ENCODE results near the gene SMYD3. TPM values are rescaled to one million over a fixed set of nuclear protein-coding genes. Genes with fewer than 3 reads are reported as not detected.
"Not testable (repeated sequence)": the region's sequence is repeated elsewhere in the genome, so short reads cannot be mapped to it uniquely, and the experiment has no call there.

The SMYD3 gene
- total and polyA plus RNA-seq, 2 donors (not counting 3 experiments of a cell fraction or from before 2014, with no cell fraction given): 16.0 to 32.1 TPM

- no TSS peak for BruUV-seq (replicated peaks)
- dilution Hi-C loops (cut with MboI; ENCODE audit: extremely low pct_ligation_motif_present, low sequenced_read_pairs): no loop called here
- POLR2A ChIA-PET: no interaction called here
Measured at GRCh38 chr1:246072456-246072955, 434.6 kb downstream of the SMYD3 start.

DNA sequence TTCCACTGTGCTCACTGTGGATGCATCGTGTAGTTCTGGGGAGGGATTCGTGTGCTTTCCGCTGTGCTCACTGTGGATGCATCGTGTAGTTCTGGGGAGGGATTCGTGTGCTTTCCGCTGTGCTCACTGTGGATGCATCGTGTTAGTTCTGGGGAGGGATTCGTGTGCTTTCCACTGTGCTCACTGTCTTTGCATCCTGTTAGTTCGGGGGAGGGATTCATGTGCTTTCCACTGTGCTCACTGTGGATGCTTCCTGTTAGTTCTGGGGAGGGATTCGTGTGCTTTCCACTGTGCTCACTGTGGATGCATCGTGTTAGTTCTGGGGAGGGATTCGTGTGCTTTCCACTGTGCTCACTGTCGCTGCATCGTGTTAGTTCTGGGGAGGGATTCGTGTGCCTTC is 435.1 kb downstream of the SMYD3 start:
- BruUV-seq (replicated peaks); H3K9ac ChIP-seq (replicated peaks; ENCODE audit: extremely low read depth, insufficient read depth, low read length); H3K4me3 ChIP-seq (replicated peaks in 1 of 3; ENCODE audit: insufficient read depth in 1 of 3, low read depth in 1 of 3, low read length in 3 of 3); H3K79me2 ChIP-seq (ENCODE audit: control insufficient read depth, insufficient read depth, low read length); H2AFZ ChIP-seq (ENCODE audit: low read depth, low read length); H3K27ac ChIP-seq (ENCODE audit: insufficient read depth, low read depth, low read length); H3K9me3 ChIP-seq (replicated peaks; ENCODE audit: control insufficient read depth, insufficient read depth, low read length); H3K4me1 ChIP-seq (ENCODE audit: control insufficient read depth, extremely low read depth, insufficient read depth, low read length); H3K9me1 ChIP-seq (replicated peaks; ENCODE audit: control insufficient read depth, extremely low read depth, insufficient read depth, low read length); H3K27me3 ChIP-seq (ENCODE audit: control insufficient read depth in 2 of 2, insufficient read depth in 2 of 2, low read length in 2 of 2); H3K36me3 ChIP-seq (ENCODE audit: control insufficient read depth in 2 of 2, extremely low read depth in 1 of 2, insufficient read depth in 2 of 2, low read length in 2 of 2); POLR2A ChIA-PET; H4K20me1 ChIP-seq (replicated peaks; ENCODE audit: control insufficient read depth, extremely low read depth, insufficient read depth, low read length); dilution Hi-C loops (cut with MboI; ENCODE audit: extremely low pct_ligation_motif_present, low sequenced_read_pairs); H3K4me2 ChIP-seq (ENCODE audit: insufficient read depth, low read length); FAIRE-seq; intact Hi-C loops (cut with micrococcal nuclease): not testable (repeated sequence)
- CTCF ChIA-PET: interaction anchor here (1.0 kb wide), 1 partner anchor 10 kb away, joined by 3 read pairs; no protein-coding TSS in a partner anchor
- peak; percentile 26 for DNase-seq (ENCODE audit: low read depth, low spot score)

More at GRCh38 chr1:246072456-246072955, 434.6 kb downstream of the SMYD3 start:
- DNase-seq (ENCODE audit: low read depth, low spot score) (no peak), FAIRE-seq (no peak)
- Histone ChIP-seq H2AFZ (ENCODE audit: low read depth, low read length) (no peak overlapping the region), H3K9ac (replicated peaks; ENCODE audit: extremely low read depth, insufficient read depth, low read length) (no peak overlapping the region), H3K4me2 (ENCODE audit: insufficient read depth, low read length) (no peak overlapping the region), H3K27ac (ENCODE audit: insufficient read depth, low read depth, low read length) (no peak overlapping the region), H3K79me2 (ENCODE audit: control insufficient read depth, insufficient read depth, low read length) (no peaks in the 10 kb centered on the region), H3K4me1 (ENCODE audit: control insufficient read depth, extremely low read depth, insufficient read depth, low read length) (no peaks in the 10 kb centered on the region), H4K20me1 (replicated peaks; ENCODE audit: control insufficient read depth, extremely low read depth, insufficient read depth, low read length) (no peaks in the 10 kb centered on the region), H3K36me3 (ENCODE audit: control insufficient read depth in 2 of 2, extremely low read depth in 1 of 2, insufficient read depth in 2 of 2, low read length in 2 of 2) (no peaks in the 10 kb centered on the region), H3K4me3 (replicated peaks in 1 of 3; ENCODE audit: insufficient read depth in 1 of 3, low read depth in 1 of 3, low read length in 3 of 3) (no peak overlapping the region), H3K9me3 (replicated peaks; ENCODE audit: control insufficient read depth, insufficient read depth, low read length) (no peaks in the 10 kb centered on the region), H3K9me1 (replicated peaks; ENCODE audit: control insufficient read depth, extremely low read depth, insufficient read depth, low read length) (no peaks in the 10 kb centered on the region), H3K27me3 (ENCODE audit: control insufficient read depth in 2 of 2, insufficient read depth in 2 of 2, low read length in 2 of 2) (no peaks in the 10 kb centered on the region)
- CTCF ChIA-PET: interaction anchor here (1.0 kb wide), 1 partner anchor 11 kb away, joined by 3 read pairs; no protein-coding TSS in a partner anchor
- TF ChIP-seq, protein P1, sequence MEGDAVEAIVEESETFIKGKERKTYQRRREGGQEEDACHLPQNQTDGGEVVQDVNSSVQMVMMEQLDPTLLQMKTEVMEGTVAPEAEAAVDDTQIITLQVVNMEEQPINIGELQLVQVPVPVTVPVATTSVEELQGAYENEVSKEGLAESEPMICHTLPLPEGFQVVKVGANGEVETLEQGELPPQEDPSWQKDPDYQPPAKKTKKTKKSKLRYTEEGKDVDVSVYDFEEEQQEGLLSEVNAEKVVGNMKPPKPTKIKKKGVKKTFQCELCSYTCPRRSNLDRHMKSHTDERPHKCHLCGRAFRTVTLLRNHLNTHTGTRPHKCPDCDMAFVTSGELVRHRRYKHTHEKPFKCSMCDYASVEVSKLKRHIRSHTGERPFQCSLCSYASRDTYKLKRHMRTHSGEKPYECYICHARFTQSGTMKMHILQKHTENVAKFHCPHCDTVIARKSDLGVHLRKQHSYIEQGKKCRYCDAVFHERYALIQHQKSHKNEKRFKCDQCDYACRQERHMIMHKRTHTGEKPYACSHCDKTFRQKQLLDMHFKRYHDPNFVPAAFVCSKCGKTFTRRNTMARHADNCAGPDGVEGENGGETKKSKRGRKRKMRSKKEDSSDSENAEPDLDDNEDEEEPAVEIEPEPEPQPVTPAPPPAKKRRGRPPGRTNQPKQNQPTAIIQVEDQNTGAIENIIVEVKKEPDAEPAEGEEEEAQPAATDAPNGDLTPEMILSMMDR (IDR thresholded peaks at IDR 0.05; ENCODE audit: extremely low read depth in 1 of 2, insufficient read depth in 1 of 2, low read depth in 1 of 2, low read length in 2 of 2): no peak
- no peak for TF ChIP-seq JUN (IDR thresholded peaks at IDR 0.05; ENCODE audit: borderline replicate concordance, insufficient read depth, insufficient read length, low read depth)
- TF ChIP-seq POLR2A (IDR thresholded peaks at IDR 0.05; ENCODE audit: low read depth, low read length): no peak
- TF ChIP-seq GATA2 (IDR thresholded peaks at IDR 0.05; ENCODE audit: insufficient read depth, insufficient read length, low read depth, low read length): no peak
- TF ChIP-seq, protein P2, sequence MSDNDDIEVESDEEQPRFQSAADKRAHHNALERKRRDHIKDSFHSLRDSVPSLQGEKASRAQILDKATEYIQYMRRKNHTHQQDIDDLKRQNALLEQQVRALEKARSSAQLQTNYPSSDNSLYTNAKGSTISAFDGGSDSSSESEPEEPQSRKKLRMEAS (IDR thresholded peaks at IDR 0.05; ENCODE audit: insufficient read depth, insufficient read length): no peak
- no peak for TF ChIP-seq EZH2 (IDR thresholded peaks at IDR 0.05; ENCODE audit: borderline replicate concordance, low read depth, low read length, severe bottlenecking)
- TF ChIP-seq FOS (IDR thresholded peaks at IDR 0.05; ENCODE audit: borderline replicate concordance, insufficient read depth, low read length): no peak
- TF ChIP-seq MYC (IDR thresholded peaks at IDR 0.05; ENCODE audit: low read depth, low read length): no peak
- TF ChIP-seq POLR2AphosphoS5 (IDR thresholded peaks at IDR 0.05; ENCODE audit: insufficient read depth, low read depth, low read length): no peak
- intact Hi-C loops (cut with micrococcal nuclease): no loop called here

DNA sequence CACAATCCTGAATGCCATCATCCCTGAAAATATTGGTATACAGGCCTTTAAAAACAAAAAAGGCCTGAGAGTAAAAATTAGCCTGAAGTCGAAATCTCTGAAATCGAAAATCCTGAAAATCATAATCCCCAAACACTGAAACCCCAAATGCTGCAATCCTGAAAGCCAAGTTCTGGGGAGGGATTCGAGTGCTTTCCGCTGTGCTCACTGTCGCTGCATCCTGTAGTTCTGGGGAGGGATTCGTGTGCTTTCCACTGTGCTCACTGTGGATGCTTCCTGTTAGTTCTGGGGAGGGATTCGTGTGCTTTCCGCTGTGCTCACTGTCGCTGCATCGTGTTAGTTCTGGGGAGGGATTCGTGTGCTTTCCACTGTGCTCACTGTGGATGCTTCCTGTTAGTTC is 435.5 kb downstream of the SMYD3 start:
- H3K36me3 ChIP-seq (ENCODE audit: control insufficient read depth in 2 of 2, extremely low read depth in 1 of 2, insufficient read depth in 2 of 2, low read length in 2 of 2); H3K27me3 ChIP-seq (ENCODE audit: control insufficient read depth in 2 of 2, insufficient read depth in 2 of 2, low read length in 2 of 2); H3K4me3 ChIP-seq (replicated peaks in 1 of 3; ENCODE audit: insufficient read depth in 1 of 3, low read depth in 1 of 3, low read length in 3 of 3); H3K9ac ChIP-seq (replicated peaks; ENCODE audit: extremely low read depth, insufficient read depth, low read length); BruUV-seq (replicated peaks); H3K9me1 ChIP-seq (replicated peaks; ENCODE audit: control insufficient read depth, extremely low read depth, insufficient read depth, low read length); dilution Hi-C loops (cut with MboI; ENCODE audit: extremely low pct_ligation_motif_present, low sequenced_read_pairs); H3K4me2 ChIP-seq (ENCODE audit: insufficient read depth, low read length); H3K9me3 ChIP-seq (replicated peaks; ENCODE audit: control insufficient read depth, insufficient read depth, low read length); H3K27ac ChIP-seq (ENCODE audit: insufficient read depth, low read depth, low read length); H3K4me1 ChIP-seq (ENCODE audit: control insufficient read depth, extremely low read depth, insufficient read depth, low read length); H4K20me1 ChIP-seq (replicated peaks; ENCODE audit: control insufficient read depth, extremely low read depth, insufficient read depth, low read length); H3K79me2 ChIP-seq (ENCODE audit: control insufficient read depth, insufficient read depth, low read length); FAIRE-seq; DNase-seq (ENCODE audit: low read depth, low spot score); intact Hi-C loops (cut with micrococcal nuclease); CTCF ChIA-PET; POLR2A ChIA-PET; H2AFZ ChIP-seq (ENCODE audit: low read depth, low read length): not testable (repeated sequence)
